NB4 (cell line): ENCODE data around the gene AIM2.

Experiments
- CTCF ChIP-seq: IDR thresholded peaks from one replicate; pipeline ENCODE4 v1.5.1; 2012; ENCODE audit warnings: low read depth, low read length
- POLR2A ChIP-seq: IDR thresholded peaks from 2 replicates; pipeline ENCODE4 v1.6.1; 2011; ENCODE audit warnings: mild to moderate bottlenecking; ENCODE audit not compliant: insufficient read length; ENCODE audit errors: extremely low read depth

- TF ChIP-seq POLR2A, result no peak
- no peak for TF ChIP-seq CTCF
Measured at GRCh38 chr1:159015440-159015909, 61.1 kb downstream of the AIM2 start.
